ENCODE data around the gene RNF130. TPM values are rescaled to one million over a fixed set of nuclear protein-coding genes. Genes with fewer than 3 reads are reported as not detected.

The RNF130 gene
- total and polyA plus RNA-seq, 9 donors: 54.7 to 120 (median 67.1) TPM

- H3K9me3 ChIP-seq: no peaks in the 10 kb centered on the region
- intact Hi-C loops (cut with DNase I): no loop called here
- WGBS, 3 donors: 36 to 67% (median 53%) methylated on average over 1 of the region's 1 CpG
- H3K27ac ChIP-seq: no peak overlapping the region
- no peaks in the 10 kb centered on the region for H3K4me1 ChIP-seq (ENCODE audit: insufficient read depth)
- no peaks in the 10 kb centered on the region for H3K27me3 ChIP-seq
- TF ChIP-seq EP300 (IDR thresholded peaks at IDR 0.05) (no peak), CTCF (IDR thresholded peaks at IDR 0.05) (no peak), POLR2A (IDR thresholded peaks at IDR 0.05) (no peak)
- no peak for DNase-seq
- H3K36me3 ChIP-seq: no peaks in the 10 kb centered on the region
- H3K4me3 ChIP-seq: no peak overlapping the region
Observed at GRCh38 chr5:180013678-180014077, 57.9 kb downstream of the RNF130 start.

GRCh38 chr5:180012316-180012715 lies 59.2 kb downstream of the RNF130 start:
- Histone ChIP-seq H3K4me1 (ENCODE audit: insufficient read depth) (no peaks in the 10 kb centered on the region), H3K9me3 (no peaks in the 10 kb centered on the region), H3K4me3 (no peak overlapping the region), H3K27me3 (no peaks in the 10 kb centered on the region), H3K36me3 (no peaks in the 10 kb centered on the region), H3K27ac (no peak overlapping the region)
- WGBS, 3 donors: 43 to 62% (median 58%) methylated on average over 2 of the region's 2 CpGs
- intact Hi-C loops (cut with DNase I): no loop called here
- DNase-seq: no peak
- TF ChIP-seq POLR2A (IDR thresholded peaks at IDR 0.05) (no peak), CTCF (IDR thresholded peaks at IDR 0.05) (no peak), EP300 (IDR thresholded peaks at IDR 0.05) (no peak)

DNA sequence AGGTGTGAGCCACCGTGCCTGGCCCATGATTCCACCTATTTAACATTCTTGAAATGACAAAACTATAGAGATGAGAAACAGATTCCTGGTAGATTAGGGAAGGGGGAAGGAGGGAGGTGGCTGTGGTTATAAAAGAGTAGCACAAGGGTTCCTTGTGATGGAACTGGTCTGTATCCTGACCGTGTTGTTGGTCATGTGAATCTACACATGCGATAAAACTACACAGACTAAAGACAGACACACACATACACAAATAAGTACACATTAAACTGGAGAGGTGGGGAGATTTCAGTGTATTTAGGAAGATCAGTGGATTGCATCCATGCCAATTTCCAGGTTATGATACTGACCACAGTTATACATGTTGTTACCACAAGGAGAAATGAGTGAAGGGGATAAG lies 60.9 kb downstream of the RNF130 start:
- intact Hi-C loops (cut with DNase I): no loop called here
- 96 to 99% (median 96%) methylated on average over 3 of the region's 3 CpGs for WGBS, 3 donors
- no peaks in the 10 kb centered on the region for H3K9me3 ChIP-seq
- TF ChIP-seq EP300 (IDR thresholded peaks at IDR 0.05) (no peak), POLR2A (IDR thresholded peaks at IDR 0.05) (no peak), CTCF (IDR thresholded peaks at IDR 0.05) (no peak)
- no peaks in the 10 kb centered on the region for H3K4me1 ChIP-seq (ENCODE audit: insufficient read depth)
- no peak for DNase-seq
- H3K36me3 ChIP-seq: no peaks in the 10 kb centered on the region
- no peak overlapping the region for H3K27ac ChIP-seq
- H3K27me3 ChIP-seq: no peaks in the 10 kb centered on the region
- no peak overlapping the region for H3K4me3 ChIP-seq

GRCh38 chr5:180009581-180009980 lies 62.0 kb downstream of the RNF130 start:
- 30 to 33% (median 33%) methylated on average over 7 of the region's 7 CpGs for WGBS, 3 donors
- H3K4me1 ChIP-seq (ENCODE audit: insufficient read depth): no peaks in the 10 kb centered on the region
- H3K27ac ChIP-seq: no peak overlapping the region
- DNase-seq: no peak
- H3K9me3 ChIP-seq: no peaks in the 10 kb centered on the region
- no peaks in the 10 kb centered on the region for H3K27me3 ChIP-seq
- no peaks in the 10 kb centered on the region for H3K36me3 ChIP-seq
- H3K4me3 ChIP-seq: no peak overlapping the region
- TF ChIP-seq CTCF (IDR thresholded peaks at IDR 0.05) (no peak), POLR2A (IDR thresholded peaks at IDR 0.05) (no peak), EP300 (IDR thresholded peaks at IDR 0.05) (no peak)
- intact Hi-C loops (cut with DNase I): no loop called here

GRCh38 chr5:180008433-180008832 lies 63.1 kb downstream of the RNF130 start:
- H3K4me1 ChIP-seq (ENCODE audit: insufficient read depth): no peaks in the 10 kb centered on the region
- no peaks in the 10 kb centered on the region for H3K27me3 ChIP-seq
- no peak for TF ChIP-seq CTCF (IDR thresholded peaks at IDR 0.05)
- TF ChIP-seq EP300 (IDR thresholded peaks at IDR 0.05): no peak
- TF ChIP-seq POLR2A (IDR thresholded peaks at IDR 0.05): no peak
- no peaks in the 10 kb centered on the region for H3K36me3 ChIP-seq
- H3K9me3 ChIP-seq: no peaks in the 10 kb centered on the region
- WGBS, 3 donors: 84 to 87% (median 86%) methylated on average over 7 of the region's 7 CpGs
- intact Hi-C loops (cut with DNase I): no loop called here
- H3K27ac ChIP-seq: no peak overlapping the region
- no peak for DNase-seq
- no peak overlapping the region for H3K4me3 ChIP-seq
